Ascending aorta (tissue), 2 donors: ENCODE results near the gene SHANK1. TPM values are rescaled to one million over a fixed set of nuclear protein-coding genes. Genes with fewer than 3 reads are reported as not detected.

Experiments
- DNase-seq, 2 donors: peaks; one replicate each; pipeline ENCODE4 v3.0.0-alpha.2; 2019; ENCODE audit warnings: low spot score in 2 of 2
- H3K27ac ChIP-seq, 2 donors: fragments of 200-600 bp; sonication (generic); one replicate each; pipeline ENCODE4 v1.5.1; 2016 to 2017; ENCODE audit warnings: mild to moderate bottlenecking in 1 of 2
- H3K27me3 ChIP-seq: fragments of 200-600 bp; sonication (generic); one replicate; pipeline ENCODE4 v1.5.1; 2017
- H3K36me3 ChIP-seq, 2 donors: fragments of 200-600 bp; sonication (generic); one replicate each; pipeline ENCODE4 v1.5.1; 2016
- H3K4me1 ChIP-seq, 2 donors: fragments of 200-600 bp; sonication (generic); one replicate each; pipeline ENCODE4 v1.5.1; 2016 to 2017; ENCODE audit warnings: mild to moderate bottlenecking in 1 of 2
- H3K4me3 ChIP-seq, 2 donors: fragments of 200-600 bp; sonication (generic); one replicate each; pipeline ENCODE4 v1.5.1; 2016 to 2017; ENCODE audit warnings: mild to moderate bottlenecking in 1 of 2
- H3K9me3 ChIP-seq, 2 donors: fragments of 200-600 bp; sonication (generic); one replicate each; pipeline ENCODE4 v1.5.1; 2016
- CTCF ChIP-seq, 3 experiments: fragments of 200-600 bp in 2 of 3; fragments of 450-650 bp in 1 of 3; sonication (generic) in 2 of 3; IDR thresholded peaks; one replicate each; pipeline ENCODE4 v1.5.1; 2016 to 2019; ENCODE audit warnings: antibody characterized with exemption in 3 of 3, mild to moderate bottlenecking in 1 of 3, moderate library complexity in 1 of 3
- intact Hi-C: fragments of 100-400 bp; cut with DNase I; formaldehyde crosslinking; loops from one replicate; pipeline ENCODE4 v1.15.1; 2023
- total RNA-seq: library from RNA; depleted of rRNA; stranded (reverse); fragments of >200 nt; gene quantifications from one replicate; pipeline ENCODE4 v1.1.0, GENCODE V29; 2016

SHANK1 gene
- total RNA-seq, 1 donor from 2014 or later: 1.3 TPM

DNA sequence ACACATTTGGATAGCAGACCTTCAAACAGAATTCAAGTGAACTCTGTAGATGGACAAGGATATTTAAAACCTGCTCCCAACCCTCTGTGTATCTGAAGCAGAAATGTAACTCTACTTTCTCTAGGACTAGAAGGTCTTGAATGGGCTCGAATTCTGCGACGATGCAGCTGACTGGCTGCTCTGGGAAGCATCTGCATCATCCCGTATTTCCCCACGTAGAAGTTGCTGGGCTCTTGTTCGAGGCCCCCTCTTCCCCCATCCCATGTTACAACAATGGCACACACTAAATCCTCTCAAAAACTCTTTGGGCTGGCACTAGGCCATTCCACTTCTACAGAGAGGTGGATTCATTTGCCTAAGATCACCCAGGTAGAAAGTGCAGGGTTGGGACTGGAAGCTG, 55.4 kb downstream of the SHANK1 start:
- DNase-seq: no peak
- intact Hi-C loops: no loop called here
- Histone ChIP-seq H3K4me1 (no peaks in the 10 kb centered on the region), H3K4me3 (no peak overlapping the region), H3K9me3 (no peaks in the 10 kb centered on the region), H3K27me3 (peaks cover 39% of the 10 kb centered on the region), H3K27ac (no peak overlapping the region), H3K36me3 (no peaks in the 10 kb centered on the region)
- TF ChIP-seq CTCF (IDR thresholded peaks at IDR 0.05): no peak

- no peak overlapping the region for H3K27ac ChIP-seq
- DNase-seq: no peak
- TF ChIP-seq CTCF (IDR thresholded peaks at IDR 0.05): no peak
- no peaks in the 10 kb centered on the region for H3K4me1 ChIP-seq
- H3K36me3 ChIP-seq: no peaks in the 10 kb centered on the region
- intact Hi-C loops: no loop called here
- no peaks in the 10 kb centered on the region for H3K9me3 ChIP-seq
- no peak overlapping the region for H3K4me3 ChIP-seq
- H3K27me3 ChIP-seq: peaks cover 31% of the 10 kb centered on the region
Observed at GRCh38 chr19:50663482-50663790, 56.2 kb downstream of the SHANK1 start.

GRCh38 chr19:50662651-50663481, 56.7 kb downstream of the SHANK1 start:
- DNase-seq: no peak
- Histone ChIP-seq H3K27me3 (peaks cover 26% of the 10 kb centered on the region), H3K9me3 (no peaks in the 10 kb centered on the region), H3K4me1 (no peaks in the 10 kb centered on the region), H3K36me3 (no peaks in the 10 kb centered on the region), H3K27ac (no peak overlapping the region), H3K4me3 (no peak overlapping the region)
- intact Hi-C loops: no loop called here
- no peak for TF ChIP-seq CTCF (IDR thresholded peaks at IDR 0.05)

DNA sequence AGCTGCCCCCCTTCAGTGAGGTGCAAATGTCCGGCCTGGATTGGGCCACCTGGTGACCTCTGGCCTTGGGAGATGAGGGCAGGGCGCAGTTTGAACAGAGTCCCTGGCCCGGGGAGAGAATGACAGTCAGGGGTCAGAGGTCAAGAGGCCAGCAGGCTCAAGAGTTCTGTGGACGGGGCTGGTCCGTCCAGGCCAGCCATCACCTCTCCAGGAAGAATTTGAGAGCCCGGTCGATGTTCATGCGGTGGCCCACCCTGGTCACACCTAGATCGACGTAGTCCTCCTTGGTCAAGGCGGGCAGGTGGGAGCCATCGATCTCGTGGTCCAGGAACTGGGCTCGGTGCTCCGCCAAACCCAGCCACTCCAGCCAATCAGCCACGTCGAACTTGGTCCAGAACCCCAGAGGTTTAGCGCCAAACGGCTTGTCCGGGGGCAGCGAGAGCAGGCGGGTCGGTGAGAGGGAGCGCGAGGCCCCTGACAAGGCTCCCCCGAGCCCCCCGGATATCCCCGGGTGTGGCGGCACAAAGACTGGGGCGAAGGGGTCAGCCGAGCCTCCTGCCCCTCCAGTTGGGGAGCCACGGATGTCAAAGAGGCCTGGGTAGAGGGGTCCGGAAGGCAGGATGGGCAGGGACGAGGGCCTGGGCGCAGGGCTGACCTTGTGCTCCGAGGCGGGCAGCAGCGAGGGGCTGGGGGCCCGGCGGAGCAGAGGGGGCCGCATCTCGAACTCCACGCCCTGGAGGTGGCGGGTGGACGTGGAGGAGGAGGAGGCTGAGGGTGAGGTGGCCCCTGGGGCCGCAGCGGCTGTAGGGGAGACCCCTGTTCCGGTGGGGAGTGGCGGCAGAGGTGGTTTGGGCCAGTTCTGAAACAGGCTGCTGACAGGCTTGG, 57.6 kb downstream of the SHANK1 start:
- no peak overlapping the region for H3K27ac ChIP-seq
- no peak for TF ChIP-seq CTCF (IDR thresholded peaks at IDR 0.05)
- no peak overlapping the region for H3K4me3 ChIP-seq
- no peak for DNase-seq
- H3K27me3 ChIP-seq: peaks cover 19% of the 10 kb centered on the region
- no peaks in the 10 kb centered on the region for H3K9me3 ChIP-seq
- no peaks in the 10 kb centered on the region for H3K36me3 ChIP-seq
- H3K4me1 ChIP-seq: no peaks in the 10 kb centered on the region
- intact Hi-C loops: no loop called here

DNA sequence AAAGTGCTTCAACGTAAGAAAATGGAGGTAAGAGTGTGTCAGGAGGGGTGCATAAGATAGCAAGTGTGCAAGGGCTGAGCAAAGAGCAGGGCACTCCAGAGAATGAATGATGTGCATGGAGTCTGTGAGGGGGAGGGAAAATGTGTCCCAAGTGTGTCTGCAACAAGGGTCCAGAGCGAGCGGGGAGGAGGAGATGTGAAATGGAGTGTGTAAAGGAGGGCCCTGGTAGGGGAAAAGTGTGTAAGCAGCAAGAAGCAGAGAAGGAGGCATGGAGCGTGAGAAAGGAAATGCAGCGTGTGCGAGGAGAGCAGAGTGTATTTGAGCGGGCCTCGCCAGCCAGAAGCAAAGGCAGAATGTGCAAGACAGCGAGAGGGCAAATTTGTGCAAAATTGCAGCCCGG, 58.6 kb downstream of the SHANK1 start:
- intact Hi-C loops: no loop called here
- Histone ChIP-seq H3K36me3 (no peaks in the 10 kb centered on the region), H3K4me1 (no peaks in the 10 kb centered on the region), H3K4me3 (no peak overlapping the region), H3K9me3 (no peaks in the 10 kb centered on the region), H3K27me3 (peaks cover 10% of the 10 kb centered on the region), H3K27ac (no peak overlapping the region)
- DNase-seq: no peak
- no peak for TF ChIP-seq CTCF (IDR thresholded peaks at IDR 0.05)
